Spinal cord (tissue), 10 donors: ENCODE results near the gene RBM18. TPM values are rescaled to one million over a fixed set of nuclear protein-coding genes. Genes with fewer than 3 reads are reported as not detected.

Experiments used
- DNase-seq, 6 donors: peaks; one replicate each; pipeline versions ENCODE4 v3.0.0 to v3.0.0-alpha.2; 2013 to 2015; ENCODE audit warnings: low spot score in 6 of 6, low read depth in 4 of 6
- H3K27ac ChIP-seq: one replicate; pipeline ENCODE4 v1.5.1; 2013; ENCODE audit warnings: low read depth, low read length, control low read depth
- H3K27me3 ChIP-seq: one replicate; pipeline ENCODE4 v1.6.1; 2013; ENCODE audit warnings: low read length; ENCODE audit not compliant: control insufficient read depth, insufficient read depth
- H3K36me3 ChIP-seq: one replicate; pipeline ENCODE4 v1.6.1; 2013; ENCODE audit warnings: low read length; ENCODE audit not compliant: control insufficient read depth, insufficient read depth
- H3K4me1 ChIP-seq: one replicate; pipeline ENCODE4 v1.6.1; 2013; ENCODE audit warnings: low read length; ENCODE audit not compliant: control insufficient read depth, insufficient read depth
- H3K4me3 ChIP-seq: one replicate; pipeline ENCODE4 v1.5.1; 2013; ENCODE audit warnings: low read depth, low read length, control low read depth
- H3K9me3 ChIP-seq: one replicate; pipeline ENCODE4 v1.6.1; 2013; ENCODE audit warnings: low read length; ENCODE audit not compliant: control insufficient read depth, insufficient read depth
- WGBS: methylation state at CpG from one replicate; pipeline ENCODE4 v1.1.5; 2013; ENCODE audit warnings: missing lambda C conversion rate; ENCODE audit not compliant: insufficient coverage; 5-methylcytosine and 5-hydroxymethylcytosine counted together
- polyA plus RNA-seq, 2 donors: library from polyadenylated mRNA; unstranded; fragments of 120-200 nt; gene quantifications; one replicate each; pipeline ENCODE4 v1.2.1, GENCODE V29; 2013; ENCODE audit not compliant: insufficient read length in 2 of 2
- total RNA-seq, 2 donors: library from RNA; depleted of rRNA in 1 of 2; stranded (reverse); fragments of 120-200 nt in 1 of 2; fragments of >200 nt in 1 of 2; gene quantifications; one replicate each; pipeline versions ENCODE4 v1.2.3 to v1.2.4, GENCODE V29; 2013 to 2014
- donor health status: healthy.

Gene RBM18
- total and polyA plus RNA-seq, 4 donors, result 14.4 to 32.7 (median 25.4) TPM

- DNase-seq, result no peak
- Histone ChIP-seq H3K27ac (no peak overlapping the region), H3K27me3 (peaks cover 46% of the 10 kb centered on the region), H3K4me3 (no peak overlapping the region), H3K9me3 (no peaks in the 10 kb centered on the region), H3K36me3 (no peaks in the 10 kb centered on the region), H3K4me1 (peaks cover 24% of the 10 kb centered on the region)
- WGBS, result 92% methylated on average over 11 of the region's 12 CpGs
Observed at GRCh38 chr9:122209451-122209850, 55.2 kb downstream of the RBM18 start.

GRCh38 chr9:122207096-122207495 is 57.5 kb downstream of the RBM18 start:
- Histone ChIP-seq H3K4me3 (no peak overlapping the region), H3K36me3 (no peaks in the 10 kb centered on the region), H3K9me3 (no peaks in the 10 kb centered on the region), H3K27ac (no peak overlapping the region), H3K4me1 (peaks cover 10% of the 10 kb centered on the region), H3K27me3 (peaks cover 22% of the 10 kb centered on the region)
- 27% methylated on average over 8 of the region's 9 CpGs for WGBS
- no peak for DNase-seq

GRCh38 chr9:122206118-122207046 is 58.3 kb downstream of the RBM18 start:
- no peak overlapping the region for H3K27ac ChIP-seq
- DNase-seq, result peak in 1 of 6 donors; percentile 35
- peaks cover 15% of the 10 kb centered on the region for H3K27me3 ChIP-seq
- H3K4me3 ChIP-seq, result no peak overlapping the region
- H3K36me3 ChIP-seq, result no peaks in the 10 kb centered on the region
- WGBS, result 82% methylated on average over 8 of the region's 9 CpGs
- no peaks in the 10 kb centered on the region for H3K9me3 ChIP-seq
- peaks cover 10% of the 10 kb centered on the region for H3K4me1 ChIP-seq

- Histone ChIP-seq H3K36me3 (no peaks in the 10 kb centered on the region), H3K27ac (no peak overlapping the region), H3K4me1 (peaks cover 10% of the 10 kb centered on the region), H3K9me3 (no peaks in the 10 kb centered on the region), H3K4me3 (no peak overlapping the region), H3K27me3 (peaks cover 5% of the 10 kb centered on the region)
- DNase-seq, result no peak
- WGBS, result 91% methylated on average over 8 of the region's 8 CpGs
Observed at GRCh38 chr9:122205176-122205575, 59.5 kb downstream of the RBM18 start.

- Histone ChIP-seq H3K4me3 (no peak overlapping the region), H3K27me3 (peaks cover 5% of the 10 kb centered on the region), H3K4me1 (peaks cover 10% of the 10 kb centered on the region), H3K9me3 (no peaks in the 10 kb centered on the region), H3K27ac (no peak overlapping the region), H3K36me3 (peaks cover 4% of the 10 kb centered on the region)
- 62% methylated on average over 12 of the region's 12 CpGs for WGBS
- DNase-seq, result no peak
Observed at GRCh38 chr9:122204491-122204890, 60.1 kb downstream of the RBM18 start.

- Histone ChIP-seq H3K27me3 (peaks cover 5% of the 10 kb centered on the region), H3K9me3 (no peaks in the 10 kb centered on the region), H3K4me3 (no peak overlapping the region), H3K36me3 (peaks cover 5% of the 10 kb centered on the region), H3K4me1 (peaks cover 12% of the 10 kb centered on the region), H3K27ac (no peak overlapping the region)
- DNase-seq, result no peak
- 72% methylated on average over 5 of the region's 5 CpGs for WGBS
Observed at GRCh38 chr9:122204055-122204454, 60.6 kb downstream of the RBM18 start.

GRCh38 chr9:122202111-122202510 is 62.5 kb downstream of the RBM18 start:
- H3K27me3 ChIP-seq, result peaks cover 3% of the 10 kb centered on the region
- H3K4me1 ChIP-seq, result peaks cover 25% of the 10 kb centered on the region
- WGBS, result 83% methylated on average over 3 of the region's 3 CpGs

GRCh38 chr9:122201641-122202040 is 63.0 kb downstream of the RBM18 start:
- Histone ChIP-seq H3K36me3 (peaks cover 5% of the 10 kb centered on the region), H3K27ac (no peak overlapping the region), H3K27me3 (no peaks in the 10 kb centered on the region), H3K4me3 (no peak overlapping the region), H3K4me1 (peaks cover 20% of the 10 kb centered on the region), H3K9me3 (no peaks in the 10 kb centered on the region)
- no peak for DNase-seq
- 92% methylated on average over 1 of the region's 1 CpG for WGBS

More at GRCh38 chr9:122202111-122202510, 62.5 kb downstream of the RBM18 start:
- Histone ChIP-seq H3K27ac (no peak overlapping the region), H3K36me3 (peaks cover 5% of the 10 kb centered on the region), H3K4me3 (no peak overlapping the region), H3K9me3 (no peaks in the 10 kb centered on the region)
- no peak for DNase-seq

- WGBS, result 80% methylated on average over 2 of the region's 7 CpGs
- no peak for DNase-seq
- no peak overlapping the region for H3K27ac ChIP-seq
Observed at GRCh38 chr9:122200960-122201595, 63.6 kb downstream of the RBM18 start.

More at GRCh38 chr9:122200960-122201595, 63.6 kb downstream of the RBM18 start:
- H3K36me3 ChIP-seq, result peaks cover 5% of the 10 kb centered on the region
- H3K27me3 ChIP-seq, result no peaks in the 10 kb centered on the region
- H3K9me3 ChIP-seq, result no peaks in the 10 kb centered on the region
- H3K4me3 ChIP-seq, result no peak overlapping the region
- H3K4me1 ChIP-seq, result peaks cover 19% of the 10 kb centered on the region
